Prostate gland (tissue), 2 donors: Measurements from ENCODE around the gene IFITM10. TPM values are rescaled to one million over a fixed set of nuclear protein-coding genes. Genes with fewer than 3 reads are reported as not detected.
"Not testable (repeated sequence)": the region's sequence is repeated elsewhere in the genome, so short reads cannot be mapped to it uniquely, and the experiment has no call there.

ENCODE experiments used
- DNase-seq: peaks from one replicate; pipeline ENCODE4 v3.0.0-alpha.2; 2019; ENCODE audit warnings: low spot score
- H3K27ac ChIP-seq, 2 donors: fragments of 200-600 bp; sonication (generic); 2 replicates each; pipeline ENCODE4 v1.5.1; 2017 to 2019
- H3K27me3 ChIP-seq: fragments of 200-600 bp; sonication (generic); replicated peaks from 2 replicates; pipeline ENCODE4 v1.5.1; 2019; ENCODE audit not compliant: insufficient read depth
- H3K36me3 ChIP-seq, 2 donors: fragments of 200-600 bp; sonication (generic); 1 replicate in 1 of 2; 2 replicates in 1 of 2; pipeline versions ENCODE4 v1.5.1 to v1.8.1; 2017 to 2019
- H3K4me1 ChIP-seq: fragments of 200-600 bp; sonication (generic); replicated peaks from 2 replicates; pipeline ENCODE4 v1.5.1; 2019
- H3K4me3 ChIP-seq, 2 donors: fragments of 200-600 bp; sonication (generic); 2 replicates each; pipeline ENCODE4 v1.5.1; 2017 to 2019
- H3K9me3 ChIP-seq: fragments of 200-600 bp; sonication (generic); 2 replicates; pipeline ENCODE4 v1.5.1; 2017
- CTCF ChIP-seq, 4 experiments: fragments of 200-600 bp in 2 of 4; fragments of 450-650 bp in 2 of 4; sonication (generic) in 2 of 4; IDR thresholded peaks; 1 replicate in 3 of 4; 2 replicates in 1 of 4; pipeline ENCODE4 v1.5.1; 2016 to 2019; ENCODE audit warnings: antibody characterized with exemption in 4 of 4, mild to moderate bottlenecking in 2 of 4, moderate library complexity in 2 of 4
- POLR2A ChIP-seq: fragments of 450-650 bp; IDR thresholded peaks from one replicate; pipeline ENCODE4 v1.6.1; 2016; ENCODE audit warnings: antibody characterized with exemption, mild to moderate bottlenecking
- POLR2AphosphoS5 ChIP-seq: sonication (generic); formaldehyde crosslinking; IDR thresholded peaks from one replicate; pipeline ENCODE4 v1.6.1; 2017; ENCODE audit warnings: antibody characterized with exemption
- WGBS: methylation state at CpG from one replicate; pipeline ENCODE4 v1.1.5; 2018; 5-methylcytosine and 5-hydroxymethylcytosine counted together
- intact Hi-C: fragments of 100-400 bp; cut with DNase I; formaldehyde crosslinking; loops from one replicate; pipeline ENCODE4 v1.14.2; 2022
- total RNA-seq, 2 donors: library from RNA; depleted of rRNA; stranded (reverse); fragments of >200 nt; gene quantifications; one replicate each; pipeline ENCODE4 v1.1.0, GENCODE V29; 2016

The IFITM10 gene
- total RNA-seq, 2 donors from 2014 or later, result 2.6 to 3.1 TPM

- DNase-seq, result no peak
- intact Hi-C loops, result loop anchor here (2.0 to 10.0 kb wide), 3 partner anchors 41 to 460 kb away; no protein-coding TSS in a partner anchor
- no peaks in the 10 kb centered on the region for H3K27me3 ChIP-seq
- 45% methylated on average over 20 of the region's 20 CpGs for WGBS
- no peaks in the 10 kb centered on the region for H3K9me3 ChIP-seq
- no peak overlapping the region for H3K4me3 ChIP-seq
- H3K27ac ChIP-seq, result no peak overlapping the region
- no peak for TF ChIP-seq CTCF (IDR thresholded peaks at IDR 0.05)
- peaks cover 7% of the 10 kb centered on the region for H3K4me1 ChIP-seq
- H3K36me3 ChIP-seq, result no peaks in the 10 kb centered on the region
These were observed 57.6 kb downstream of the IFITM10 start for GRCh38 chr11:1692708-1693326.

GRCh38 chr11:1691878-1692707 lies 58.3 kb downstream of the IFITM10 start:
- no peak for TF ChIP-seq CTCF (IDR thresholded peaks at IDR 0.05)
- no peak for TF ChIP-seq POLR2AphosphoS5
- Histone ChIP-seq H3K36me3 (no peaks in the 10 kb centered on the region), H3K4me3 (no peak overlapping the region), H3K27ac (no peak overlapping the region), H3K4me1 (peaks cover 7% of the 10 kb centered on the region), H3K9me3 (no peaks in the 10 kb centered on the region), H3K27me3 (no peaks in the 10 kb centered on the region)
- DNase-seq, result no peak
- intact Hi-C loops, result loop anchor here (2.0 to 10.0 kb wide), 3 partner anchors 40 to 461 kb away; no protein-coding TSS in a partner anchor
- 90% methylated on average over 16 of the region's 16 CpGs for WGBS

- intact Hi-C loops, result loop anchor here (5.0 to 10.0 kb wide), 2 partner anchors 39 to 234 kb away; no protein-coding TSS in a partner anchor
- Histone ChIP-seq H3K36me3 (no peaks in the 10 kb centered on the region), H3K4me3 (no peak overlapping the region), H3K27ac (no peak overlapping the region), H3K4me1 (peaks cover 7% of the 10 kb centered on the region), H3K9me3 (no peaks in the 10 kb centered on the region), H3K27me3 (no peaks in the 10 kb centered on the region)
- WGBS, result 71% methylated on average over 15 of the region's 16 CpGs
- TF ChIP-seq POLR2A, result no peak
- TF ChIP-seq POLR2AphosphoS5, result no peak
- no peak for TF ChIP-seq CTCF (IDR thresholded peaks at IDR 0.05)
- DNase-seq, result no peak
These were observed 59.1 kb downstream of the IFITM10 start for GRCh38 chr11:1691026-1691877.

- Histone ChIP-seq H3K4me3 (no peak overlapping the region), H3K4me1 (peaks cover 7% of the 10 kb centered on the region), H3K36me3 (no peaks in the 10 kb centered on the region), H3K27me3 (no peaks in the 10 kb centered on the region), H3K27ac (no peak overlapping the region), H3K9me3 (no peaks in the 10 kb centered on the region)
- WGBS, result 86% methylated on average over 22 of the region's 22 CpGs
- TF ChIP-seq CTCF (IDR thresholded peaks at IDR 0.05) (no peak), POLR2AphosphoS5 (no peak), POLR2A (no peak)
- DNase-seq, result no peak
- intact Hi-C loops, result loop anchor here (5.0 to 10.0 kb wide), 2 partner anchors 38 to 234 kb away; no protein-coding TSS in a partner anchor
These were observed 60.0 kb downstream of the IFITM10 start for GRCh38 chr11:1690167-1691025.

GRCh38 chr11:1689250-1690166 lies 60.9 kb downstream of the IFITM10 start:
- 78% methylated on average over 16 of the region's 32 CpGs for WGBS
- H3K27ac ChIP-seq, H3K4me1 ChIP-seq, H3K4me3 ChIP-seq, H3K9me3 ChIP-seq, H3K36me3 ChIP-seq, H3K27me3 ChIP-seq, DNase-seq: not testable (repeated sequence)
- intact Hi-C loops, result loop anchor here (5.0 to 10.0 kb wide), 2 partner anchors 37 to 235 kb away; no protein-coding TSS in a partner anchor

GRCh38 chr11:1688336-1688947 lies 62.0 kb downstream of the IFITM10 start:
- H3K36me3 ChIP-seq, DNase-seq, H3K27ac ChIP-seq, H3K4me3 ChIP-seq, H3K4me1 ChIP-seq, intact Hi-C loops, H3K9me3 ChIP-seq, H3K27me3 ChIP-seq: not testable (repeated sequence)
- 73% methylated on average over 19 of the region's 19 CpGs for WGBS
